HG02610 (cell line): ENCODE measurements around the gene MRPL44.
A peak's percentile ranks its signal among the peaks of the same experiment; 100 is the strongest.

Source experiments
- ATAC-seq: cut with Tn5 transposase; IDR thresholded peaks from one replicate; pipeline ENCODE4 v1.9.1; 2021; ENCODE audit warnings: mild to moderate bottlenecking, moderate library complexity; ENCODE audit not compliant: unreplicated experiment

Gene MRPL44

DNA sequence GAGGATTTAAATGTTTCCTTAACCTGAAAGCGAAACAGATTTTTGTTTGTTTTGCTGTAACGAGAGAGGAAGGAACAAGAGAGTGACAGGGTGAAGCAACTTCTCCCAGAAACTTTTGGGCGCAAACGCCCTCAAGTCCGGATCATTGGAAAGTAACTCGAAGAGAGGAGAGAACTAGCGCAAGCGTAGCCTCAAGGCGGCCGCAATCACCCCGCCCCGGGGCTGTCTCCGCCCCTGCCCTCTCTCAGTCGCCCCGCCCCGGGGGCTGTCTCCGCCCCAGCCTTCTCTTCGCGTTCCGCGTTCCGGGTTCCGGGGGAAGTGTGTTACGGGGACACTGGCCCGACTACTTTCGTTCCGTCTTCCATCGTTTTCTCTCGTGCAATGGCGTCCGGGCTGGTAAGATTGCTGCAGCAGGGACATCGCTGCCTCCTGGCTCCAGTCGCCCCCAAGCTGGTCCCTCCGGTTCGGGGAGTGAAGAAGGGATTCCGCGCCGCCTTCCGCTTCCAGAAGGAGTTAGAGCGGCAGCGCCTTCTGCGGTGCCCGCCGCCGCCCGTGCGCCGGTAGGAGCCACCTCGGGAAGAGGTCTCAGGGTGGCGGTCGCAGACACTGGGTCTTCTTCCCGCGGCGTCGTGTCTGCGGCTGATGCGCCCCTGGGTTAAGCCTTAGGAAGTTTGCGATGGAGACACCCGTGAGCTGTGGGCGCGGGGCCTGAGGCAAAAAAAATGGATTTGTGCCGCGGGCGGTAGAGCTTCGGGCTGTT lies at the start of gene MRPL44:
Gene MRPL44 (plus strand): TSS at position 372 of the 760 bp plus-strand sequence. CDS start 10 bp downstream, at position 382.
- peak; percentile 85 for ATAC-seq

DNA sequence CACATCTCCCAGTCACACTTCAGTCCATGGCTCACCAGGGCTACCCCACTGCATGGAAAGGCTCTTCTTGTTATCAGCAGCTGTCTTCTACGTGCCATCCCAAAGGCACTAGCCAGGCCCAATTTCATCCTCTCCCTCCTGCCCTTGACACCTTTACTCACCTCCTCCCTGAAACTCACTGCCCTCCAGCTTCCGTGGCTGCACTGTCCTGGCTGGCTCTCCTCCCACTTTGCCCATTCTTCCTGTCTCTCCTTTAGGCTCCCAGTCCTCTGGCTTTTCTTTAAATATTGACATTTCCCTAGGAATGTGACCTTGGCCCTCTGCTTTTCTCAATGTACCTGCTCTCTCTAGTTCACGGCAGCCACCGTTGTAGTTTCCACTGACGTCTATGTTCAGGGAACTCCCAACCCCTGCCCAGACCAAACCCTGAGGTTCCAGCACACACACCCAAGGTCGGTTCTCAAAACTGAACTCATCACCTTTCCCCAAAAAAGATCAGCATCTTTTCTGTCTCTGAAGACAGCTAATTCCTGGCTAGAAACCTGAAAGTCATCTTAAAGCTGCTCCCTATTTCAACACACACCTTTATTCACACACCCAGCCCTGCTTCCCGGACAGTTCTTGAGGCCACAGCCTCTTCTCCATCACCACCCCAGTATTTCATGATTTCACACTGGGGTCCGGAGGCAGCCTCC lies 48.8 kb upstream of the MRPL44 start:
- ATAC-seq: peak; percentile 62

DNA sequence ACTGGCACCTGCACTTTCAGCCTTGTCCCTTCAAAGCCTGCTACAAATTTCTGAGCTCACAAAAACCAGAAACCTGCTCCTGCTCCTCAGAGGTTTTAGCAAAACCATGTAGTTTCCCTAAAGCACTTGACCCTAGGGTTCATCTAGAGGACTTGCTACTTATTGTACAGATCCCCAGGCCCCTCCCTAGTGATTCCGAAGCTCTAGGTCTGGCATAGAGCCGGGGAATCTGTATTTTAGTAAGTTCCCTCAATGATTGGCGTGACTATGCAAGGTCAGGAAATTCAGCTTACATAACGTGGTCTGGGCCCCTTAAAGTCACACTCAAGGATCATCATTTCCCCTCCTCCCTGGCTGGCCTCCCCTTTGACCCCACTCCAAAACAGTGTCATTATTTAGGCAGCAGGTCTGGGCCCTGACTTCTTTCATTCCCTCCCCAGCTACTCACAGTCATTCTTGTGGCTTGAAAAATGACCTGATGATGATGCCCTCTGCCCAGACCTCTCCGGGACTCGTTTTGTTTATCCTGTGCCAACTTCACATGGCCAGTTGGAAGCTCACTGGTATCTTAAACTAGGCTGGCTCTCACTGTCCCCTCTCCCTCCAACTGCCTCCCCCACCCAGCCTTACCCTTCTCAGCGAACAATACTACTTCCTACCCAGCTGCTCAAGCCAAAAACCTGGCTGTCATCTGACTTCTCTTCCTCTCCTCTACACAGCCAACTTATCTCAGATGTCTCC lies 48.1 kb upstream of the MRPL44 start:
- peak; percentile 19 for ATAC-seq

DNA sequence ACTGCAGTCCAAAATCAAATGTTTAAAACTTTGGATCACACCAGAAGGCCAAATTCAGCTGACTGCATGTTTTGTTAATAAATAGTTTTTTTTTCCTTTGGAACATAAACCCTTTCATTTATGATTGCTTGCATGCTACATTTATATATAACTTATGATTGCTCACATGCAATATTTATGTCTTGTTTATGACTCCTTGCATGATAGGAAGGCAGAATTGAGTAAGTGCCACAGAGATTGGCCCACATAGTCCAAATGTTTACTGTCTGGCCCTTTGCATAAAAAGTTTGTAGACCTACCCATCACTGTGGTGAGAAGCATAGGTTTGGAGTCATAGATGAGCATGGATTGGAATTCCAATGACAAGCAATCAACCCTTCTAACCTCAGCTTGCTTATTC lies 42.9 kb upstream of the MRPL44 start:
- no peak for ATAC-seq

GRCh38 chr2:223915071-223915470 lies 42.2 kb upstream of the MRPL44 start:
- ATAC-seq: no peak

DNA sequence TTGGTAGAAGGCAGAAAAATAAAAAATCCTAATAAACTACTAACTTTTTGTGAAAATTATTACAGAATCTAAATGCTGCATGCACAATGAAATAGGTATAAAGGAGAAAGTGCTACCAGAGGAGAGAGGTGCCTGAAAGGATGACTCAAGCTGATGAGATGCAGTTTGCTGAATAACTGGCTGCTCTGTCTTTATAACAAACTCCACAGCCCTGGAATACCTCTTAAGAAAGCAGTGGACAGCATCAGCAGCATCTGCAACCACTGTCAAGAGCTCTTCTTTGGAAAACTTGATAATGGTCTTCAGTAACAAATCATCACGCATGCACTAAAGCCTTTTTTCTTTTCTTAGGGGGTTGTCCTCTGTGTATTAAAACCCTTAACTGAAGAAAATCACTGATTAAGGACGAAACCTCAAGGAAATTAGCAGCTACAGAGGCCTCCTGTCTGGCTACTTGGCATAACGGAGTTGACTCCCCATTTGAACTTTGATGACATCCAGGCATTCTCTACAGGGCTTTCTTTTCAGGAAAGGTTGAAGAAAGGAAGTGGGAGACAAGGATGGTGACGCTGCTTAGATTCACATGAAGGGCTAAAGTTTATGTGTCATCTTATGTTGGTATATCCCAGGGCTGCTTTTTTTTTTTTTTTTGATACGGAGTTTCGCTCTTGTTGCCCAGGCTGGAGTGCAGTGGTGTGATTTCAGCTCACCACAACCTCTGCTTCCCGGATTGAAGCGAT lies 40.9 kb upstream of the MRPL44 start:
- no peak for ATAC-seq

DNA sequence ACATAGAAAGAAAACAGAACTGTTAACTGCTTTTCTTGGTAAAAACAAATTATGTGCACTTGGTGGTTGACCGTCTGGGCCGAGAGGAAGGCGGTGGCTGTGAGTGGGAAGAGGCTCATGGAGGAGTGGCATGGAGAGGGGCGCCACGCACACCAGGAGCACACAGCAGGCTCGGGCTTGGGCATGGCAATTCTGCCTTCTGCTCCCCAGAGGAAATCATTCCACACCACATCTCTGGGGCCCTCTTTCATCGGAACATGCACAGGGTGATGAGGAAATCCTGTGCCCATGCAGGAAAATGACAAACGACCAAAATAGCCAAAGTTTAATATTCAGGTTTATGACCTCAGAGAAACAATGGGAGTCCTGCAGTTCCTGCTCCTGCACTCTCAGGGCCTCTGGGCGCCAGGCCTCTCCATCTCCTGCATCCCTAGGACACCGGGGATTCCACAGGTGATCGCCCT lies 38.6 kb upstream of the MRPL44 start:
- no peak for ATAC-seq

- ATAC-seq: no peak
Observed at GRCh38 chr2:223920109-223920508, 37.2 kb upstream of the MRPL44 start.

DNA sequence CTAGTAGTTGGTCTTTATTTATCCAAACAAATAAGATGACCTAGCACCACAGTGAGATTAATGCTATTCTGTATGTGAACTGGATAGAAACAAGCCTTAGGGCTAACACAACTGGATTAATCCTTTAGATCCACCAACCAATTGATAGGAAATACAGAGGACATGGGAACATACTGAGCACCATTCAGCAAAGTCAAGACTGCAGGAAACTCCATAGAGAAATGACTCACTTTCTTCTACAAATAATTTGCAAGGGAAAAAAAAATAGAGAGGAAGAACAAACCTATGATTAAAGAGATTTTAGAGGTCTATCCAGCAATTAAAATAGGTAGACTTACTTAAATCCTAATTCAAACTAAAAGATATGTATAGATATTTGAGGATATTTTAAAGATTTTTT lies 36.1 kb upstream of the MRPL44 start:
- no peak for ATAC-seq

- ATAC-seq: no peak
Observed at GRCh38 chr2:223922308-223922707, 35.0 kb upstream of the MRPL44 start.

- no peak for ATAC-seq
Observed at GRCh38 chr2:223923976-223924375, 33.3 kb upstream of the MRPL44 start.

- ATAC-seq: no peak
Observed at GRCh38 chr2:223925106-223925505, 32.2 kb upstream of the MRPL44 start.

DNA sequence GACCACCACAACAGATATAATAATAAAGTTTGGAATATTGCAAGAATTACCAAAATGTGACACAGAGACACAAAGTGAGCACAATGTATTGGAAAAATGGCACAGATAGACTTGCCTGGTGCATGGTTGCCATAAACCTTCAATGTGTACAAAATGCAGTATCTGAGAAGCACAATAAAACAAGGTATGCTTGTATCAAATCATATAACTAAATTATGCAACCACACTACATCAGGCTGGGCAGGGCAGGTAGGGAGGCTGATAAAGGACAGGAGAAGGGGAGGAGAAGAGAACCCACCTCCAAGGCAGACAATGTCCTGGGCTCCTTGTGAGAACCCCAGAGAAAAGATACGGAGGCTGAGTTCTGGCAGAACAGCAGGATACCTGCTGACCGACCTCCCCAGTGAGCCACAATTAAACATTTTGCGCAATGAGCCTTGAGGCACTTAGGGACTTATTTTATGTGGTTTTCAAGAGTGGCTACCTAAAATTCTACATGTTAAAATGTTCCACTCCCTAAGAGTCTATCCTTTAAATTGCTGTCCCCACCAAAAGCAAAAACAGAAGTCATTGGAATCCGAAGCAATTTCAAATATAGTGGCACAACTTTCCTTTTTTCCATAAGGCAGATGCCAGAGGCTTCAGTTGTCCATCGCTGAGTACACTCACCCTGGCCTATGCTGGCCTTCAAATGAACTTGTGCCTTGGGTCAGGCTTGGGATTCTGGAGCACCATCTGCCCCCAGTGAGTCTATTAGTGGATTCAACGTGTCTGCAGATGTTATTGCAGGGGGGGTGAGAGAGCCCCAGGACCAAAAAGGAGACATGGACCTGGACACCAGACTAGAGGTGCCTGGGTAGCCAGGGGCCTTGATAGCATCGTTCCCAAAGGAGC lies 28.9 kb upstream of the MRPL44 start:
- no peak for ATAC-seq

DNA sequence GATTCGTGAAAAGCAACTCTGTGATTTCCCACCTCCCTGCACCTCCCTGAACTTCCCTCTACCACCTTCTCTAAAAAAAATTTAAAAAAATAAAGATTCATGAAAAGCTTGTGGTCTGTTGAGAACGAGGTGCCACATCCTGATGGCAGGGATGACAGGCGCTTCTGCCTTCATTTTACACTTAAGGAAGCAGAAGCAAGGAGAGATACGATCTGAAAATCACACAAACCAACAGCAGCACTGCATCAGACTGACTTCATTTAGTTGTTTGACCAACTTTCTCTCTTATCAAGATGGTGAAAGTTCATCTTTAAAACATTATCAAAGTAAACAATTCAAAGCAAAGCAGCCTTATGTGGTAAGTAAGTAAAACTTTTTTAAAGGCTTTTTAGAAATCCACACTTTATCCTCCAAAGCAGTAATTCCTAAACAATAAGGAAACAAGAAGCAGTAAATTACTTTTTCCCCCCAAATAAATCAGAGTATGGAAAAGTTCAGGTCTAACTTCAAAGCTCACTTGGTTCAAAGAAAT lies 27.6 kb upstream of the MRPL44 start:
- ATAC-seq: peak; percentile 52

DNA sequence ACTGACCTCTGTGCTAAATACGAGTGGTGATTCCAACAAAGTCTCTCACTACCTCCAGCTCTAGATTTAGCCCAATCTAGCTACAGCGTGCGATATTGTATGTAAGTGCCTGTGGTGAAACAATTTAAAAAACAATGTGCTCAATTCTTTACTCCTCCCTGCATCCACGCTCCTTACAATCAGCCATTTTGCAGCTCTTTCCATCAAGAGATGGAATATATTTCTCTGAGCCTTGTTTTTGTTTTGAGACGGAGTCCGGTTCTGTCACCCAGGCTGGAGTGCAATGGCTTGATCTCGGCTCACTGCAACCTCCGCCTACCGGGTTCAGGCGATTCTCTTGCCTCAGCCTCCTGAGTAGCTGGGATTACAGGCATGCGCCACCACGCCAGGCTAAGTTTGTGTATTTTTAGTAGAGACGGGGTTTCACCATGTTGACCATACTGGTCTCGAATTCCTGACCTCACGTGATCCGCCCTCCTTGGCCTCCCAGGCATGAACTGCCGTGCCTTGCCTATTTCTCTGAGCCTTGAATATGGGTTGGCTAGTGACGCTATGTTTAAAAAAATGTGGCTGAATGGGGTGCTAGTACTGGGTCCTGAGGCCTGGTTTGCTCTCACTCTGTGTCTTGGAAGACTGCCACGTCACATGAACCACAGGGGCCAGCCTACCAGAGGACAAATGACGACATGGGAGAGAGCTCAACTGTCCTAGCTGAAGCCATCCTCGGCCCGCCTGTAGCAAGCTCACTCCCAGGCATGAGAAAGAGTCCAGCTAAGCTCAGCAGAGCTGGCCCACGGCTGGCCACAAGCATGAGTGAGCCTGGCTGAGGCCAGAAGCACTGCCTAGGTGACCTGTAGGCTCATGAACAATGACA lies 26.9 kb upstream of the MRPL44 start:
- ATAC-seq: no peak

- no peak for ATAC-seq
Observed at GRCh38 chr2:223932816-223933800, 24.2 kb upstream of the MRPL44 start.

DNA sequence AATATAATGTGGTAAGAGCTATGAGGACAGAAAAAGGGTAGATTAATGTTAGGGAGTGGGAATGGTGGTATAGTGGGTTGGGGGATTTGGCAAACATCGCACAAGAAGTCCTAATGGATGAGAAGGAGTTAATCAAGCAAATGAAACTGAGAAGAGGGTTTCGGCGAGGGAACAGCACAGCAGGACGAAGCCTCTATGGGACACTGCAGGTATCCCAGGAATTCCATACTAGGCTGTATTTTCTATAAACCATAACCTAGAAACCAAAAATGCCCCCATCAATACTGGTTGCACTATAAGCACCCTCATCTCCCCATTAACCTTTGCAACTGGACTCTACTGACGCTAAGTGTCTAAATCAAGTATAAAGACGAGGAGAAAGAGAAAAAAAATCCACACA lies 22.4 kb upstream of the MRPL44 start:
- no peak for ATAC-seq
